ENCODE data around the gene TBC1D8.

TBC1D8 gene

DNA sequence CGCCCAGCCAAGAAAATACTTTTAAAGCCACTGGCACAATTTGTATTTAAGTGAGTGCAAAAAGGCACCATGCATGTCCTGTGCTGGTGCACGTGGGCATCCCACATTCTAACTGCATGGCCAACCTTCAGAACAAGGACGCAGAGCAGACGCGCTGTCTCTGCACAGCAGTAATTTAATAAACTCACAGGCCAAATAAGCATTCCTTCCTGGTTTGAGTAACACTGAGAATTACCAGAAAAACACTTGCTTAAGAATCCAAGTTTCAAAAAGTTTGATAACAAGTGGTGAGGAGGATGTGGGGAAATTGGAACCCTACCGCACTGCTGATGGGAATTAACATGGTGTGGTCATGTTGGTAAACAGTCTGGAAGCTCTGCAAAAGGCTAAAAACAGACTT, 110.4 kb downstream of the TBC1D8 start:
- TF ChIP-seq, protein P1, sequence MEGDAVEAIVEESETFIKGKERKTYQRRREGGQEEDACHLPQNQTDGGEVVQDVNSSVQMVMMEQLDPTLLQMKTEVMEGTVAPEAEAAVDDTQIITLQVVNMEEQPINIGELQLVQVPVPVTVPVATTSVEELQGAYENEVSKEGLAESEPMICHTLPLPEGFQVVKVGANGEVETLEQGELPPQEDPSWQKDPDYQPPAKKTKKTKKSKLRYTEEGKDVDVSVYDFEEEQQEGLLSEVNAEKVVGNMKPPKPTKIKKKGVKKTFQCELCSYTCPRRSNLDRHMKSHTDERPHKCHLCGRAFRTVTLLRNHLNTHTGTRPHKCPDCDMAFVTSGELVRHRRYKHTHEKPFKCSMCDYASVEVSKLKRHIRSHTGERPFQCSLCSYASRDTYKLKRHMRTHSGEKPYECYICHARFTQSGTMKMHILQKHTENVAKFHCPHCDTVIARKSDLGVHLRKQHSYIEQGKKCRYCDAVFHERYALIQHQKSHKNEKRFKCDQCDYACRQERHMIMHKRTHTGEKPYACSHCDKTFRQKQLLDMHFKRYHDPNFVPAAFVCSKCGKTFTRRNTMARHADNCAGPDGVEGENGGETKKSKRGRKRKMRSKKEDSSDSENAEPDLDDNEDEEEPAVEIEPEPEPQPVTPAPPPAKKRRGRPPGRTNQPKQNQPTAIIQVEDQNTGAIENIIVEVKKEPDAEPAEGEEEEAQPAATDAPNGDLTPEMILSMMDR (IDR thresholded peaks at IDR 0.05; ENCODE audit: control extremely low read depth, extremely low read depth, low read depth, missing control alignments) = no peak
- no peak for DNase-seq (ENCODE audit: extremely low spot score)
- ChIA-PET CTCF (interaction anchor here (0.7 kb wide), 1 partner anchor 44 kb away, joined by 3 read pairs; no protein-coding TSS in a partner anchor), POLR2A (no interaction called here)

DNA sequence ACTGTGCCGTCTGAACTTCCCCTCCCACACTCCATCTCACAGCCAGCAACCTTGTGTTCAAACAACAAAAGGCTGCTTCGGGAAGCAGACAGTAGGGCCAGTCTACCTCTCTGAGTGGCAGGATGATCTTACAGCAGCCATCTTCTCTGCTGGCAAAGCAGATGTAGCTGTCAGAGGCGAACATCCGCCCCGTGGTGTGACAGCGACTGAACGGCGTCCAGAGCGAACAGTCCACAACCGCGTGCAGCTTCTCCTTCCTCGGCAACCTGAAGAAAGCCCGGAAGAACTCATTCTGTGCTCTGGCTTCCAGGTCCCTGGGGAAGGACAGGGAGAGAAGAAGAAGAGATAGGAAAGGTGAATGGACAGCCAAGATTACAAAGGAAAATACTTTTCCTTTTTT, 111.1 kb downstream of the TBC1D8 start:
- POLR2A ChIA-PET = no interaction called here
- CTCF ChIA-PET = interaction anchor here (1.0 kb wide), 1 partner anchor 110 kb away, joined by 3 read pairs; no protein-coding TSS in a partner anchor
- TF ChIP-seq, protein P1 (IDR thresholded peaks at IDR 0.05; ENCODE audit: control extremely low read depth, extremely low read depth, low read depth, missing control alignments) = no peak
- no peak for DNase-seq (ENCODE audit: extremely low spot score)

DNA sequence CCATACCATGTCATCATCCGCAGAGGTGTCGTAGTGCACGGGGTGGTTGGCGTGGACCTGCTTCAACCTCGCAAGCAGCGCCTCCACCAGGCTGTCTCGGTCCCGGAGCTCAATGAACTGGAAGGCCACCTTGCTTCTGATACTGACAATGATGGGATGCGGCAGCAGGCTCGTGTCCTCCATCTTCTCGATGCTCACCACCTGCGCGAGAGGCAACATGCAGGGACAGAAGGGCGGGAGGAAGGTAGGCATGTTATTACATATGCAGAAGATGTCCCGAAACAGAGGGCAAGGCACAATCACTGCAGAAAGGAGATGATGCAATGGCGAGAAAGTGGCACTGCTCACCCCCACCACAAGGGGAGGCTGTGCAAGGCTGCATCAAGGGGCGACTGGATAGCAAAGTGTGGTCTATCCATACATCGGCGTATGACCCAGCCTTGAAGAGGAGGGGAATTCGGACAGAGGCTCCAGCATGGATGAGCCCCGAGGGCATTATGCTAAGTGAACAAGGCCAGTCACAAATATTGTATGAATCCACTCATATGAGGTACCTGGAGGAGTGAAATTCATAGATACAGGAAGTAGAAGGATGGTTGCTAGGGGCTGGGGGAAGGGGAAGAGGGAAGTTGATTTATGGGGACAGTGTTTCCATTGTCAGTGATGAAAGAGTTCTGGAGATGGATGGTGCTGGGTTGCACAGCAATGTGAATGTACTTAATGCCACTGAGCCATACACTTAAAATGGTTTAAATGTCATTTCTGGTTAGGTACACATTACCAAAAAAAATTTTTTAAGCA, 112.5 kb downstream of the TBC1D8 start:
- no peak for DNase-seq (ENCODE audit: extremely low spot score)
- TF ChIP-seq, protein P1 (IDR thresholded peaks at IDR 0.05; ENCODE audit: control extremely low read depth, extremely low read depth, low read depth, missing control alignments) = peak; percentile 41
- POLR2A ChIA-PET = no interaction called here
- CTCF ChIA-PET = interaction anchor here (3.5 to 4.3 kb wide), 2 partner anchors 11 to 113 kb away, joined by 23 to 60 read pairs; partner anchors contain the start of gene TBC1D8

DNA sequence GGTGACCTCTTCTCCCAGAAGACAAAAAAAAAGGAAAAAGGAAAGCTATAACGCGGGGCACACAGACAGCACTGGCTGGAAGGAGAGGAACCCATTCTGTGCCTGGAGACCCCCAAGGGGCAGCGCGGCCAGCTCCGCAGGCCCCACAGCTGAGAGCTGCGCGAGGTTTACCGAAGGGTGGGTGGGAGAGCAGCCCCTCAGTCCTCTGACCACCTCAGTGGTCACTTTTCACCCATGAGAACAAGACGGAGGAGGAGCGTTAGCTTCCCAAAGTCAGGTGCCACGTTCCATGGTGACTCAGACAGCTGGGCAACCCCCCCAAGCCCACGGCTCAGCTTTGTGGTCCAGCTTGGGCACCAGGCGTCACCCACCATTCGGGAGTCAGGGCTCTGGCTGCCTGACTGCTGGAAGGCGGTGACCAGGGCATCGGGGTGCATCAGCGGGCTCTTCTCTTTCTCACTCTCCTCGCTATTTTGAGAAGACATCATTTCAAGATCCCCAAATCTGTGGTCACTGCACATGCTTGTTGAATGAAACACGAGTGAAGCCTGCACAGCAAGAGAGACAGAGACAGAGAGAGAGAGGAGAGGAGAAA, 113.9 kb downstream of the TBC1D8 start:
- POLR2A ChIA-PET = no interaction called here

DNA sequence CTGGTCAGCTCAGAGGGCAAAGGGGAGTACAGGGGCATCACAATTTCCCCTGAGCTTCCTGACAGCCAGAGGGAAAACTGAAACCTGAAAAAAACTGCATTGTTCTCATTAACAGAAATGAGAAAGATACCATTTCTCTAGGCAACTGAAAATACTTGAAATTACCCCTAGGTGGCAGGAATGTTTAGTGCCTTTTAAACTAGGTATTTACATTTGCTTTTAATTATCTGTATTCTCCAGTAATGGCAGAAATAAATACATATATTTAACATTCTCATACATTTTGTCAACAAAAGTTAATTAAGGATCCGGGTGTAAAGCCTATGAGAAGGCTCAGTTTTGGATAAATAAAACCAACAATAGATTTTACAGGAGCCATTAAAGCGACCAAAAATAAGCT, 114.6 kb downstream of the TBC1D8 start:
- CTCF ChIA-PET = interaction anchor here (0.7 to 4.3 kb wide), 23 partner anchors 9 to 270 kb away, joined by 3 to 60 read pairs (median 5); partner anchors contain the start of gene TBC1D8
- DNase-seq (ENCODE audit: extremely low spot score) = peak; percentile 51
- TF ChIP-seq, protein P1 (IDR thresholded peaks at IDR 0.05; ENCODE audit: control extremely low read depth, extremely low read depth, low read depth, missing control alignments) = peak; percentile 48
- POLR2A ChIA-PET = no interaction called here

More for the DNA sequence above, 113.9 kb downstream of the TBC1D8 start:
- no peak for DNase-seq (ENCODE audit: extremely low spot score)
- TF ChIP-seq, protein P1 (IDR thresholded peaks at IDR 0.05; ENCODE audit: control extremely low read depth, extremely low read depth, low read depth, missing control alignments) = no peak
- CTCF ChIA-PET = interaction anchor here (0.7 to 4.3 kb wide), 21 partner anchors 10 to 269 kb away, joined by 3 to 60 read pairs (median 4); partner anchors contain the start of gene TBC1D8

DNA sequence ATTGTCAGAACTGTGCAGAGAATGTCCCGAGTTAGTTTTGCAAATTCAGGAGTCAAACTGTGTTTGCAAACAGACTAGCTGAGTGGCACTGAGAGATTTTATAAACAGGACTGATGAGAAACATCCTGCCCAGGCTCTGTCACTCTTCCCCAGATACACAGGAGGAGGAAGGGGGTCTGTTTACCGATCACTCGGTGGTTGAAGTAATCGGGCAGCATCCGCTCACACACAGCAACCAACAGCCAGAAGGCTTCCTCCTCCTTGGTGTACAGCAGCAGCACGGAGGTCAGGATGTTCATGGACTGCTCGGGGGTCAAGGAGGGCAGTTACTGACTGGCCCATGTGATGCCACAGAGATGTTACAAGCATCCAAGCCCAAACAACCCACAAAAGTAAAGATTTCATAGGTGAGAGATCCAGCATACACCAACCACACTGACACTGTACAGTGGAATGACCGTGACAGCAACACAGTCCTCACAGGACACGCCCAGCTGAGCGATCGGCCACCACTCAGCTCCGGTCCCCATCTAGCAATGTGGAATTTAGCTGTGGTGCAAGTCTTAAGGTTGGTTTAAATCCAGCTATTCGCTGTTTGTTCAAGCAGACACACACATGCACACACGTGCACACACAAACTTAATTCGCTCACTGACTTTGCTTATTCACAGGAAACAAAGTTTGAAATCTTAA, 119.0 kb downstream of the TBC1D8 start:
- TF ChIP-seq, protein P1 (IDR thresholded peaks at IDR 0.05; ENCODE audit: control extremely low read depth, extremely low read depth, low read depth, missing control alignments) = no peak
- no peak for DNase-seq (ENCODE audit: extremely low spot score)
- ChIA-PET CTCF (interaction anchor here (1.3 to 4.0 kb wide), 2 partner anchors 13 to 121 kb away, joined by 3 to 18 read pairs; no protein-coding TSS in a partner anchor), POLR2A (interaction anchor here (0.9 kb wide), 1 partner anchor 30 kb away, joined by 3 read pairs; the partner anchor contains the start of gene RPL31)

All from GM10248 (cell line).